Stimulated activated naive B cell treated with anti-CD40 and anti-IgM and Interleukin-4, amounts not matched to agents 10 μg/mL and 1 μg/mL and 100 μg/mL, for 72 hours (primary cell): ENCODE measurements around the gene HOXA9.
A peak's percentile ranks its signal among the peaks of the same experiment; 100 is the strongest.

Experiments used
- ATAC-seq, 2 donors: fragments of 150-1000 bp; cut with Tn5 transposase; replicated peaks; 2 replicates each; pipeline ENCODE4 v1.10.0; 2021; ENCODE audit warnings: moderate library complexity in 1 of 2
- DNase-seq: peaks from one replicate; pipeline ENCODE4 v3.0.0; 2021
- H3K27ac Mint-ChIP-seq: one replicate; pipeline ENCODE4 v1.8.0; 2022; ENCODE audit warnings: mild to moderate bottlenecking, mixed read lengths
- H3K27me3 Mint-ChIP-seq, 2 donors: one replicate each; pipeline ENCODE4 v1.8.0; 2022; ENCODE audit warnings: mixed read lengths in 2 of 2
- H3K36me3 Mint-ChIP-seq, 2 donors: one replicate each; pipeline ENCODE4 v1.8.0; 2022; ENCODE audit warnings: mixed read lengths in 2 of 2, mild to moderate bottlenecking in 1 of 2
- H3K4me1 Mint-ChIP-seq, 2 donors: one replicate each; pipeline ENCODE4 v1.8.0; 2022; ENCODE audit warnings: mixed read lengths in 2 of 2, mild to moderate bottlenecking in 1 of 2
- H3K4me3 Mint-ChIP-seq, 2 donors: one replicate each; pipeline ENCODE4 v1.8.0; 2022; ENCODE audit warnings: mild to moderate bottlenecking in 2 of 2, mixed read lengths in 2 of 2, moderate library complexity in 1 of 2
- H3K9me3 Mint-ChIP-seq, 2 donors: one replicate each; pipeline ENCODE4 v1.8.0; 2022; ENCODE audit warnings: mixed read lengths in 2 of 2, mild to moderate bottlenecking in 1 of 2

The HOXA9 gene

DNA sequence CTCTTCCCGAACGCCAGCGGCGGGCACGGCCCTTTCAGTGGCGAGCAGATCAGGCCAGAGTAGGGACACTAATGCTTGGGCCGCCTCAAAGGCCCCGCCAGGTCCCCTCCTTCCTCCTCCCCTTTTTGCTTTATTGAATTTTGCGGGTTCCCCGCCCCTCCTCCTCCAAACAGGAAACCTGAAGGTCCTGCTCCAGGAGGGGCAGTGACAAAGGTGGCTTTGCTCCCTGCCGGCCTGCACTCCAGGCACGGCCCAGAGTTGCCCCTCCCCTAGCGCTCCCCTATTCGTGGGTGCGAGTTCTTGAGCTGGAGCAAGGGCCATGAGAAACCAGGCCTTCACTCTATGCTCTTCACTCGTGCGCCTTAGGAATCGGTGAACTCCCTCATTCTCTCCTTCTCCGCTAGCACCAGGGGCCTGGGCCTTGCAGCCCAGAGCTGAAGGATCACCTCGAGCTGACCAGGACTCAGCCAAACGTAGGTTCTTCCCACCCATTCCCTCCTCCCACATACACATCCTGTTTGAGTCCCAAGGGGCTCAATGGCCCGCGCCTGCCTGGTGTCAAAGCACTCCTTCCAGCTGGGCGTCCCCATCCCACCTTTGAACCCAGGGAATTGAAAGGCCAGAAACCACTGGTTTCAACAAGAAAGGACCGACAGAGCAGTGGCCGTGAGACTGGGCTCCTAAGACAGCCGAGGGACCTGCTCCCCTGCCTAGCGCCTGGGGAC lies 17.1 kb downstream of the HOXA9 start:
- Mint-ChIP-seq H3K9me3 (peaks cover 0 to 4% of the 10 kb centered on the region in 2 donors), H3K4me1 (peaks cover 36 to 43% of the 10 kb centered on the region in 2 donors), H3K27me3 (peaks cover 56 to 84% of the 10 kb centered on the region in 2 donors)

DNA sequence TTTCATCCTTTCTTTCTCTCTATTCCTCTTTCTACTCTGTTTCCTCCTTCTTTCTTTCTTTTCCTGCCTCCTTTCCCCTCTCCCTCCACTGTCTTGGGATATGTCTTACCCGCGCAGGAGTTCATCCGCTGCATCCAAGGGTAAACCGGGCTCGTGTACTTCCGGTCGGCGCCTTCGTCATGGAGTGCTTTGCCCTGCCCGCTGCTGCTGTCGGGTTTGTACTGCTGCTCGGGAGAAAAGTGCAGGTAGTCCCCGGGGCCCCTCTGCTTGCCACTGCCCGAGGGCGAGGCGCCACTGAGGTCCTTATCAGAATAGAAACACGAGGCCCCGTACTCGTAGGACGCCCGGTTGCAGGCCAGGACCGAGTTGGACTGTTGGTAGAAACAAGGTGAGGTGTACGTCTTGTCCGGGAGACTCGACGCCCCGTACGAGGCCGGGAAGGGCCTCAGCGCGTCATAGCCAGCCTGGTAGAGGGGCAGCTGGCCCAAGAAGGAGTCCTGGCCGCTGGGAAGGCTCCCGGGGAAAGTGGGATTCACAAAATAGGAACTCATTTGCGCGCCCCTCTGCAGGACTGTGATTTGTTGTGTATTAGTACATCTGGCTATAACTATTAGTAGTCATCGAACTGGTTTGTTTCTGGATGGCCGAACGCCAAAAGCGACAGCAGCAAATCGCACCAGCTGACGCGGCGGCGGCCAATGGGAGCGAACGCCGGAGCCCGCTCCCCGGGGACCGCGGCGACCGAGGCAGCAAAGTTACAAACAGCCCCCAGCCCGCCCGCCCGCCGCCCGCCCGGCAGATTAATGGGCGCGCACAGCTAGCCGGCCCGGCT lies 17.9 kb downstream of the HOXA9 start, which contains the start of gene HOXA6:
HOXA6 (minus strand) TSS at position 576 of the 832 bp plus-strand sequence; CDS start at position 551, 25 bp downstream.
- H3K36me3 Mint-ChIP-seq: no peaks in the 10 kb centered on the region
- no peak for ATAC-seq
- H3K27me3 Mint-ChIP-seq: peaks cover 61 to 88% of the 10 kb centered on the region in 2 donors
- H3K4me1 Mint-ChIP-seq: peaks cover 40 to 49% of the 10 kb centered on the region in 2 donors
- H3K9me3 Mint-ChIP-seq: peaks cover 0 to 4% of the 10 kb centered on the region in 2 donors
- peak within 1 kb of the TSS; percentile 88 for H3K27ac Mint-ChIP-seq
- peak within 1 kb of the TSS; percentile 77 to 83 for H3K4me3 Mint-ChIP-seq
- no peak for DNase-seq

More for the DNA sequence above, 17.1 kb downstream of the HOXA9 start:
- H3K27ac Mint-ChIP-seq: peak overlapping the region; percentile 88
- ATAC-seq: no peak
- DNase-seq: no peak
- H3K4me3 Mint-ChIP-seq: peak overlapping the region; percentile 77 to 83
- no peaks in the 10 kb centered on the region for H3K36me3 Mint-ChIP-seq

DNA sequence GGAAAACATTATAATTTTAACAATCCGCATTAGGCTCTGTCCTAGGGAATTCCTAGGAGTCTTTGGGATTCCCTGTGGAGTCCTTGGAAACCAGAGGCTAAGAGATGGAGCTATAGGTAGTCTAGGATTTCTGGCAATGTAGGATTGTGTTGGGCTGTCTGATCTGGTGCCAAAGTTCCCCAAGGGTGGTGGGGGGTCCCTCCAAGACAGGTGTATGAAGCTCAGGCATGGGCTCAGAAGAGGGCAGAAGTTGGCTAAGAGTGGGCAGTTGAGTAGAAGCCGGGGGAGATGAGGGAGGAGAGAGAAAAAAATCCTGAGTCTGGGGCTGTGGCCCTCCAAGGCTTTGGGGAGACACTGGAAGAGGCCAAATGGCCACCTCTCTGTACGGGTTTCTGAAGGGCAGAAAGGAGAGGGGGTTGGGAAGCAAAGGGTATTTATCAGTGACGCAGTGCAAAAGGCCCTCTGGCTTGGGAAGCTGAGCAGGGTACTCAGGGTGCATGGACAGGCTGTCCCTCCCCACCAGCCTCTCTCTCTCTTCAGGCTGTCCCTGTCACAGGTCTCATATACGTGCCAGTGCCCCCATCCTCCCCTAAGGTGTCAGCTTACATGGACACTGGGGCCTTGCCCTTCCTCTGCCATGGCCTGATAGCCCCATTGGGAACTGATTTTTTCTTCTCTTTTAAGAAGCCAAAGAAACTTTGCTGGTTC lies 18.7 kb downstream of the HOXA9 start:
- no peak for ATAC-seq
- H3K4me1 Mint-ChIP-seq: peaks cover 33 to 43% of the 10 kb centered on the region in 2 donors
- H3K4me3 Mint-ChIP-seq: peak overlapping the region; percentile 27 to 37
- peaks cover 0 to 2% of the 10 kb centered on the region in 2 donors for H3K9me3 Mint-ChIP-seq
- peak overlapping the region; percentile 63 for H3K27ac Mint-ChIP-seq
- peaks cover 60 to 88% of the 10 kb centered on the region in 2 donors for H3K27me3 Mint-ChIP-seq
- DNase-seq: no peak
- H3K36me3 Mint-ChIP-seq: no peaks in the 10 kb centered on the region

DNA sequence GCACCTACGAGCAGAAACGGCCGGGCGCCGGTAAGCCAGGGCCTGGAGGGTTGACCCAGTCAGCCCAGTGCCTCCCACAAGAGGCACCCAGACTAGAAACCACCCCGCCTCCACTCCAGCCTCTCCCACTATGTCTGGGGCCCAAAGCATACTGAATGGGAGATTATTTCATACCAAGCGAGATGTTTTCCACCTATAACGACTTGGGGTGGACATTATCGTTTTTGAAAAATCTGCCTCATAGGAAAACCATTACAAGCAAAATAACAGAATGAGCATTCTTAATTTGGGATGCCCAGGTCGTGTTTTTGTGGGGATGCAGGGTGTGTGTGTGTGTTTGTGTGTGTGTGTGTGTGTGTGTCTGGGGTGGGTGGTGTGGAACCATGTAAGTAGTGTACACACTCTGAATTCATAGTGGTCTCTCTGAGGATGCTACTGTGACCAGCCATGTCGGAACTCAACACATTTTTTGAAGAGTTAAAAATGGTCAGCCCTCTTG lies 19.4 kb downstream of the HOXA9 start:
- H3K27me3 Mint-ChIP-seq: peaks cover 59 to 87% of the 10 kb centered on the region in 2 donors
- H3K4me1 Mint-ChIP-seq: peaks cover 27 to 36% of the 10 kb centered on the region in 2 donors
- H3K9me3 Mint-ChIP-seq: peaks cover 0 to 1% of the 10 kb centered on the region in 2 donors
- no peaks in the 10 kb centered on the region for H3K36me3 Mint-ChIP-seq
- ATAC-seq (no peak), DNase-seq (no peak)
- H3K4me3 Mint-ChIP-seq: no peak overlapping the region
- H3K27ac Mint-ChIP-seq: no peak overlapping the region

DNA sequence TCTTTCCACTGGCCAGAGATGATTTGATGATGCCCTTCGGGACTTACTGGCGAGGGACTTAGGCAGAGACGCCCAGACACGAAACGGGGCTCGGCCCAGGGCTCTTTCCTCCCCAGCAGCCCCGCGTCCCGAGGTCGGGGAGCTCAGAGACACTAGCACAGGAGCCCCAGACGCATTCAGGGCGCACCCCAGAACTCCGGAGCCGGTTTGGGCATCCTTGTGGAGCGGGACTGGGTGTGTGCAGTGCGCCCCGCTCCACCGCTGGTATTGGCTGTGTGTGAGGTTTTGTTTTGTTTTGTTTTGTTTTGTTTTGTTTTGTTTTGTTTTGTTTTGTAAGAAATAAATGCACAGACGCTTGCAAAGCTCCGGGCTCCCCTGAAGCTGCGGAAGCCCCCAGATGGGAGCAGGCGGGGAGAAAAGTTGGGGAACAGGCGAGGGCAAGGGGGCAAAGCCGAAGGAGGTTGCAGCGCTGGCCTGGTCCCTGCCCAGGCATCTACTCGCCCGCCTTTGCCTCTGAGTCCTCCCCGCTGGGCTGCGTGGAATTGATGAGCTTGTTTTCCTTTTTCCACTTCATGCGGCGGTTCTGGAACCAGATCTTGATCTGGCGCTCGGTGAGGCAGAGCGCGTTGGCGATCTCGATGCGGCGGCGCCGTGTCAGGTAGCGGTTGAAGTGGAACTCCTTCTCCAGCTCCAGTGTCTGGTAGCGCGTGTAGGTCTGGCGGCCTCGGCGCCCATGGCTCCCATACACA lies 20.0 kb downstream of the HOXA9 start:
- H3K4me3 Mint-ChIP-seq: peak overlapping the region in 1 of 2 donors; percentile 30
- H3K4me1 Mint-ChIP-seq: peaks cover 25 to 30% of the 10 kb centered on the region in 2 donors
- H3K9me3 Mint-ChIP-seq: peaks cover 0 to 1% of the 10 kb centered on the region in 2 donors
- H3K36me3 Mint-ChIP-seq: no peaks in the 10 kb centered on the region
- ATAC-seq: no peak
- no peak for DNase-seq
- H3K27ac Mint-ChIP-seq: peak overlapping the region; percentile 83
- H3K27me3 Mint-ChIP-seq: peaks cover 54 to 81% of the 10 kb centered on the region in 2 donors

DNA sequence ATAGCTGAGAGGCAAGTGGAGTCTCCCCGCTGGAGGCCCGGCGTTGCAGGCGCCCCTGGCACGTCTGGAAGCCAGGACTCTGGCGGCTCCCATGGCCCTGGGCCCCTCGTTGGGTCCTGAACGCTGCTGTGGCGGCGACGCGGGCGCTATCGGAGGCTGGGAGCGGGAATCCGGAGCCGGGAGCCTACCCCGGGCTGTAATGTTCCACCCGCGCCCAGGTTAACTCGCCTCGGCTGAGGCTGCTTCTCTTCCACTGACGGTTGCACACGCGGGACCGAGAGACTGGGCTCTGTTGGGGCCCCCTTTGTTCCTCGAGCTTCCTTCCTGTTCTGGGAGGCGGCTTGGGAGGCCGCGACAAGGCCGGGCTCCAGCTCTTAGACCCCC lies 20.6 kb downstream of the HOXA9 start:
- H3K4me1 Mint-ChIP-seq: peaks cover 22 to 27% of the 10 kb centered on the region in 2 donors
- no peaks in the 10 kb centered on the region for H3K36me3 Mint-ChIP-seq
- H3K9me3 Mint-ChIP-seq: peaks cover 0 to 1% of the 10 kb centered on the region in 2 donors
- DNase-seq (no peak), ATAC-seq (no peak)
- peak overlapping the region; percentile 83 for H3K27ac Mint-ChIP-seq
- peak overlapping the region in 1 of 2 donors; percentile 30 for H3K4me3 Mint-ChIP-seq
- H3K27me3 Mint-ChIP-seq: peaks cover 52 to 76% of the 10 kb centered on the region in 2 donors

DNA sequence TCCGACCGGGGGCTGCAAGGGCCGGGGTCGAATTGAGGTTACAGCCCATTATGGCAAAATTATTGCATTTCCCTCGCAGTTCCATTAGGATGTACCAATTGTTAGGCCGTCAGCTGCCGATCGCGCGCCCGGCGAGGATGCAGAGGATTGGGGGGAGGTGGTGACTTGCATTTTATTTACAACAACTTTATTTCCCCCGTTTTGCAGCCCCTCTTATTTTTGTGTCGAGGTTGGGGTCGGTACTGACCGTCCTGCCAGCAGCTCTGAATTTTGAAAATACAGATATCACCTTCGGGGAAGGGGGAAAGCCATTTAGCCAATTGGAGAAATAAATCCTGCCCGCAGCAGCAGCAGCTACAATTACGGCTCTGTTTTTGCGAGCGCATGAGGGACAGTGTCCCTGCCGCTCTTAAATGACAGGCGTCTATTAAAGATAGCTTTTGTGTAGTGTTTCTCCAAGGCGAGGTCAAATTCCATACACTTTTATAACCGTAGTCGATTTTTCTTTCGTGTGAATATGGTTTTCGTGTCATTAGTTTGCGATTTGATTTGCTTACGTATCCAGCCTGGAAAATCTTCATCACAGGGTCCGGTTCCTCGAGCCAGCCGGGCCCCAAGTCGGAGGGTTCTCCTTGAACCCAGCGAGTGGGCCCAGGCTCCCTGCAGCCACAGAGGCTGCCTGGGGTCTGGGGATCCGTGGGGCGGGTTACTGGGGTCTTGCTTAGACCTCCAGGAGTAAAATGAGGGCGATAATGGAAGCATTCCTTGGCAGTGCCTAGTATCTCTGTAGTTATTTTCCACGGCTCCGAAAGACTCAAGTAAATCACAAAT lies 21.2 kb downstream of the HOXA9 start:
- DNase-seq (no peak), ATAC-seq (no peak)
- peaks cover 22 to 27% of the 10 kb centered on the region in 2 donors for H3K4me1 Mint-ChIP-seq
- H3K9me3 Mint-ChIP-seq: peaks cover 0 to 1% of the 10 kb centered on the region in 2 donors
- H3K36me3 Mint-ChIP-seq: no peaks in the 10 kb centered on the region
- no peak overlapping the region for H3K27ac Mint-ChIP-seq
- no peak overlapping the region for H3K4me3 Mint-ChIP-seq
- peaks cover 52 to 71% of the 10 kb centered on the region in 2 donors for H3K27me3 Mint-ChIP-seq

DNA sequence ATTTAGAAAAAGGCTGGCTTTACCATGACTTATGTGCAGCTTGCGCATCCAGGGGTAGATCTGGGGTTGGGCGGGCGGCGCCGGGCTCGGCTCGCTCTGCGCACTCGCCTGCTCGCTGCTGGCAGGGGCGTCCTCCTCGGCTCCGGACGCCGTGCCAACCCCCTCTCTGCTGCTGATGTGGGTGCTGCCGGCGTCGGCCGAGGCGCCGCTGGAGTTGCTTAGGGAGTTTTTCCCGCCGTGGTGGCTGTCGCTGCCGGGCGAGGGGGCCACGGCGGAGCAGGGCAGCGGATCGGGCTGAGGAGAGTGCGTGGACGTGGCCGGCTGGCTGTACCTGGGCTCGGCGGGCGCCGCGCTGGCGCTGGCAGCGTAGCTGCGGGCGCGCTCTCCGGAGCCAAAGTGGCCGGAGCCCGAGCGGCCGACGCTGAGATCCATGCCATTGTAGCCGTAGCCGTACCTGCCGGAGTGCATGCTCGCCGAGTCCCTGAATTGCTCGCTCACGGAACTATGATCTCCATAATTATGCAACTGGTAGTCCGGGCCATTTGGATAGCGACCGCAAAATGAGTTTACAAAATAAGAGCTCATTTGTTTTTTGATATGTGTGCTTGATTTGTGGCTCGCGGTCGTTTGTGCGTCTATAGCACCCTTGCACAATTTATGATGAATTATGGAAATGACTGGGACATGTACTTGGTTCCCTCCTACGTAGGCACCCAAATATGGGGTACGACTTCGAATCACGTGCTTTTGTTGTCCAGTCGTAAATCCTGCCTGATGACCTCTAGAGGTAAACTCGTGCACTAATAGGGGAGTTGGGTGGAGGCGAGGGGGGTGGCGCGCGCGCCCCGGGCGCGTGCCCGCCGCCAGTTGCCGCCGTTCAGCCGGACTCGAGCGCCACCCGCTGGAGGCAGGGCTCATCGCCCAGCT lies 22.1 kb downstream of the HOXA9 start, which contains the start of gene HOXA5:
HOXA5 (minus strand) TSS at position 659 of the 927 bp plus-strand sequence; CDS start at position 585, 74 bp downstream.
- H3K27me3 Mint-ChIP-seq: peaks cover 52 to 68% of the 10 kb centered on the region in 2 donors
- H3K36me3 Mint-ChIP-seq: no peaks in the 10 kb centered on the region
- peaks cover 19 to 22% of the 10 kb centered on the region in 2 donors for H3K4me1 Mint-ChIP-seq
- H3K27ac Mint-ChIP-seq: peak within 1 kb of the TSS; percentile 80
- DNase-seq (peak; percentile 41), ATAC-seq (peak; percentile 44 to 74)
- H3K9me3 Mint-ChIP-seq: peaks cover 0 to 1% of the 10 kb centered on the region in 2 donors
- H3K4me3 Mint-ChIP-seq: peak within 1 kb of the TSS; percentile 61 to 80

DNA sequence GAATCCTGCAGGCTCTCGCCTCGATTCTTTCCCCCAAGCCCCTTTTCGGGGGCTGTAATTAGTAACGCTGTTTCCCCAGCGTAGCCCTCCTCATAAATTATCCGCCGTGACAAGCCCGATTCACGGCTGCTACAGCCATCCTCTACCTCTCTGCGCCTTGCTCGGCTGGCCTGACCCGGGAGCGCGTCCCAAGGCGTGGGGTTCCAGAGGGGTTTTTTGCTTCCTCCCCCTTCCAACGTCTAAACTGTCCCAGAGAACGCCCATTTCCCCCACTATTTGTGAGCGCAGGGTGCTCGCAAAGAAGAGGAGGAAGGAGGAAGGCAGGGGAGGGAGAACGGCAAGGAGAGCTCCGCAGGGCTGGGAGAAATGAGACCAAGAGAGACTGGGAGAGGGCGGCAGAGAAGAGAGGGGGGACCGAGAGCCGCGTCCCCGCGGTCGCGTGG lies 22.7 kb downstream of the HOXA9 start:
- H3K27me3 Mint-ChIP-seq: peaks cover 52 to 68% of the 10 kb centered on the region in 2 donors
- H3K27ac Mint-ChIP-seq: peak overlapping the region; percentile 80
- DNase-seq: no peak
- H3K36me3 Mint-ChIP-seq: no peaks in the 10 kb centered on the region
- peaks cover 15 to 17% of the 10 kb centered on the region in 2 donors for H3K4me1 Mint-ChIP-seq
- peak in 1 of 2 donors; percentile 12 for ATAC-seq
- H3K4me3 Mint-ChIP-seq: peak overlapping the region; percentile 61 to 80
- H3K9me3 Mint-ChIP-seq: peaks cover 0 to 1% of the 10 kb centered on the region in 2 donors

DNA sequence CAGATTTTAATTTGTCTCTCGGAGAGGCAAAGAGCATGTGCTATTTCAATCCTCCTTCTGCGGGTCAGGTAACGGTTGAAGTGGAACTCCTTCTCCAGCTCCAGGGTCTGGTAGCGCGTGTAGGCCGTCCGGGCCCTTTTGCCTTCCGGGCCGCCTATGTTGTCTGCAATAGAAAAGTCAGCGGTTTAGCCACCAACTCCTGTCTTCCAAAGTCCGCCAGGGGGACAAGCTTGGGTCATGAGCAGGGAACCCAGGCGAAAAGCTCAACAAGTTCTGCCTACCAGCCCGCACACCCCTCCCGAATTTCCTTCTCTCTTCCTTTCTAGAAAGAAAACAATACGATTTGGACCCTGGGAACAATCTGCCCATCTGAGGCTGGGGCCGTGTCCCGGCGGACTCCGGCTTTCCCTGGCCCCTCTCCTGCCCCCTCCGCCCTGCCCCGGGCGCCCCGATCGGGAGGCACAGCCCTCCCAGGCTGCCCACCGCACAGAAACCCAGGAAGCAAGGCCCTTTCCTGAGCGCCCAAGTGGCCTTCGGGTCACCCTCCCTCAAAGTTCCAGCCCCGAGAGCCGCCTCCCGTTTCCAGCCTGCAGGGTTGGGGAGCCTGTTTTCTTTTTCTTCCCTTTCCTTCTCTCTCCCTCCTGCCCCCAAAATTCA lies 23.3 kb downstream of the HOXA9 start:
- H3K27ac Mint-ChIP-seq: no peak overlapping the region
- ATAC-seq: no peak
- no peak for DNase-seq
- H3K27me3 Mint-ChIP-seq: peaks cover 51 to 64% of the 10 kb centered on the region in 2 donors
- H3K4me1 Mint-ChIP-seq: peaks cover 11 to 12% of the 10 kb centered on the region in 2 donors
- no peaks in the 10 kb centered on the region for H3K36me3 Mint-ChIP-seq
- peak overlapping the region in 1 of 2 donors; percentile 80 for H3K4me3 Mint-ChIP-seq
- H3K9me3 Mint-ChIP-seq: no peaks in the 10 kb centered on the region

DNA sequence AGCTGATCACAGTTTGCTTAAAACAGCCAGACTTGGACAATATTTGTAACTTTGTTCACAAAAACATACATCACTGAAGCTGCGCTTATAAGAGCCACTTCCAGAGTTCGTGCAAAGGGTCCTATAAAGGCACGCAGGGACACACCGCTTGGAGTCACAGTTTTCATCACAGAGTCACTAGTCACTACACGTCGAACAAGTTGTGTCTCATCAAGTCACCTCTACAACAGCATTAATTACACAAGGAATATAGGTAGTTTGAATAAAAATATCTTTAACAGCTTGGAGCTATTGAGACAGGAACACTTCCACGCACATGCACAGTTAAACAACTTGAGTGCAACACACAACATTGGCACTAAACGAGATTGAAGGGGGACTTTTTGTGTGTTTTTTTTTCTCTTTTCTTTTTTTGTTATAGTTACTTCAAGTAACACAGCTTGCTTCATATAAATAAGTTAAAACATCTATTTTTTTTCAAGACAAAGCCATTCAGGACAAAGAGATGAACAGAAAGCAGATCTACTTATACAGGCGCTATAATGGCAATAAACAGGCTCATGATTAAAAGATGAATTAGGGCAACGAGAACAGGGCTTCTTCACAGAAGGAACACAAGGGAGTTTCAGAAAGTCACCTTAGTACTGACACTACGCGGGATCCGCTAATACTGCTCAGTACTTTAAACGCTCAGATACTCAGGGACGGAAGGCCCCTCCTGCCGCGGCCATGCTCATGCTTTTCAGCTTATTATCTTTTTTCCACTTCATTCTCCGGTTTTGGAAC lies 24.0 kb downstream of the HOXA9 start:
- DNase-seq (no peak), ATAC-seq (no peak)
- H3K27ac Mint-ChIP-seq: no peak overlapping the region
- no peak overlapping the region for H3K4me3 Mint-ChIP-seq
- no peaks in the 10 kb centered on the region for H3K9me3 Mint-ChIP-seq
- no peaks in the 10 kb centered on the region for H3K36me3 Mint-ChIP-seq
- H3K27me3 Mint-ChIP-seq: peaks cover 45 to 58% of the 10 kb centered on the region in 2 donors
- H3K4me1 Mint-ChIP-seq: peaks cover 8 to 9% of the 10 kb centered on the region in 2 donors
